HEK293T (cell line): ENCODE results near the gene FBXL7.

Experiments
- CTCF ChIA-PET: fragments of 350-600 bp; formaldehyde crosslinking; extraction: SDS; loops from one replicate; lab custom pipeline; 2021; ENCODE audit warnings: antibody characterized with exemption, inconsistent platforms; lab: Yijun Ruan, JAX
- POLR2A ChIA-PET: fragments of 350-600 bp; formaldehyde crosslinking; extraction: SDS; loops from one replicate; lab custom pipeline; 2020; ENCODE audit warnings: antibody characterized with exemption, inconsistent platforms; lab: Yijun Ruan, JAX
- DNase-seq: peaks from one replicate; pipeline ENCODE4 v3.0.0; 2012; ENCODE audit warnings: mixed read lengths; ENCODE audit errors: extremely low spot score
- ARNT ChIP-seq: fragments of 450-650 bp; IDR thresholded peaks from 2 replicates; pipeline ENCODE4 v1.6.1; 2017; ENCODE audit warnings: mild to moderate bottlenecking
- BHLHE40 ChIP-seq: fragments of 450-650 bp; IDR thresholded peaks from 2 replicates; pipeline ENCODE4 v1.6.1; 2016; ENCODE audit warnings: mild to moderate bottlenecking, moderate library complexity, borderline replicate concordance
- CTBP1 ChIP-seq: fragments of 450-650 bp; IDR thresholded peaks from 2 replicates; pipeline ENCODE4 v1.6.1; 2016; ENCODE audit warnings: borderline replicate concordance
- ELF4 ChIP-seq: fragments of 450-650 bp; IDR thresholded peaks from 2 replicates; pipeline ENCODE4 v1.6.1; 2017; ENCODE audit warnings: antibody characterized with exemption
- FOXA1 ChIP-seq: fragments of 450-650 bp; IDR thresholded peaks from 2 replicates; pipeline ENCODE4 v1.6.1; 2016; ENCODE audit warnings: mild to moderate bottlenecking
- FOXK2 ChIP-seq: fragments of 450-650 bp; IDR thresholded peaks from 2 replicates; pipeline ENCODE4 v1.6.1; 2016; ENCODE audit warnings: mild to moderate bottlenecking
- FOXM1 ChIP-seq: fragments of 450-650 bp; IDR thresholded peaks from 2 replicates; pipeline ENCODE4 v1.6.1; 2017; ENCODE audit warnings: mild to moderate bottlenecking, borderline replicate concordance
- HDGF ChIP-seq: fragments of 450-650 bp; IDR thresholded peaks from 2 replicates; pipeline ENCODE4 v1.6.1; 2017; ENCODE audit warnings: antibody characterized with exemption, borderline replicate concordance
- L3MBTL2 ChIP-seq: fragments of 450-650 bp; conservative IDR thresholded peaks from 2 replicates; pipeline ENCODE4 v1.6.1; 2016; ENCODE audit warnings: mild to moderate bottlenecking
- LEF1 ChIP-seq: fragments of 450-650 bp; IDR thresholded peaks from 2 replicates; pipeline ENCODE4 v1.6.1; 2017; ENCODE audit warnings: mild to moderate bottlenecking, borderline replicate concordance
- NFRKB ChIP-seq: fragments of 450-650 bp; IDR thresholded peaks from 2 replicates; pipeline ENCODE4 v1.6.1; 2016; ENCODE audit warnings: mild to moderate bottlenecking, moderate library complexity
- SP1 ChIP-seq: fragments of 450-650 bp; IDR thresholded peaks from 2 replicates; pipeline ENCODE4 v1.6.1; 2017
- SUZ12 ChIP-seq: fragments of 450-650 bp; IDR thresholded peaks from 2 replicates; pipeline ENCODE4 v1.6.1; 2016; ENCODE audit warnings: mild to moderate bottlenecking
- TARDBP ChIP-seq: fragments of 450-650 bp; IDR thresholded peaks from 2 replicates; pipeline ENCODE4 v1.6.1; 2016
- ZNF384 ChIP-seq: fragments of 450-650 bp; IDR thresholded peaks from 2 replicates; pipeline ENCODE4 v1.6.1; 2016
- TF ChIP-seq, protein P1 (sequence below): fragments of 450-650 bp; IDR thresholded peaks from 2 replicates; pipeline ENCODE4 v1.6.1; 2016

Gene FBXL7

DNA sequence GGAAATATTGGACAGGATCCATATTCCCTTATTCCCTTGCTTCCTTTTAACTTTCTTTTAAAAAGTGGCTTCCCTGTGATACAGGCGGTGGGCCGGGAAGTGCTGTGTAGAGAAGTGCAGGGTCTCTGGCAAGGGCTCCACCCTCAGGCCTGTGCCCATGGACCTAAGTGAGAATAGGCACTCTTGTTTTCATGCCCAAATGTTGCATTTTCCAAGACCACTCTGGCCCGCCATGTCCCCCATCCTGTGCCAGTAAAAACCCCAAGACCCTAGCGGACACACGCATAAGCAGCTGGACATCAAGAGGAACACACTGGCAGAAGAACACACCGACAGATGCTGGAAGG lies 193.4 kb downstream of the FBXL7 start:
- no peak for TF ChIP-seq ZNF384
- TF ChIP-seq, protein P1, sequence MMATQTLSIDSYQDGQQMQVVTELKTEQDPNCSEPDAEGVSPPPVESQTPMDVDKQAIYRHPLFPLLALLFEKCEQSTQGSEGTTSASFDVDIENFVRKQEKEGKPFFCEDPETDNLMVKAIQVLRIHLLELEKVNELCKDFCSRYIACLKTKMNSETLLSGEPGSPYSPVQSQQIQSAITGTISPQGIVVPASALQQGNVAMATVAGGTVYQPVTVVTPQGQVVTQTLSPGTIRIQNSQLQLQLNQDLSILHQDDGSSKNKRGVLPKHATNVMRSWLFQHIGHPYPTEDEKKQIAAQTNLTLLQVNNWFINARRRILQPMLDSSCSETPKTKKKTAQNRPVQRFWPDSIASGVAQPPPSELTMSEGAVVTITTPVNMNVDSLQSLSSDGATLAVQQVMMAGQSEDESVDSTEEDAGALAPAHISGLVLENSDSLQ = no peak
- TF ChIP-seq FOXM1 = no peak
- no peak for TF ChIP-seq LEF1
- no peak for TF ChIP-seq FOXA1
- no peak for TF ChIP-seq CTBP1
- TF ChIP-seq NFRKB = no peak
- no peak for TF ChIP-seq SUZ12
- no peak for TF ChIP-seq FOXK2
- TF ChIP-seq ARNT = no peak
- TF ChIP-seq L3MBTL2 = no peak
- TF ChIP-seq HDGF = no peak
- no peak for TF ChIP-seq BHLHE40
- no peak for TF ChIP-seq ELF4
- TF ChIP-seq SP1 = no peak
- TF ChIP-seq TARDBP = no peak
- POLR2A ChIA-PET = no interaction called here
- CTCF ChIA-PET = no interaction called here
- DNase-seq = no peak

DNA sequence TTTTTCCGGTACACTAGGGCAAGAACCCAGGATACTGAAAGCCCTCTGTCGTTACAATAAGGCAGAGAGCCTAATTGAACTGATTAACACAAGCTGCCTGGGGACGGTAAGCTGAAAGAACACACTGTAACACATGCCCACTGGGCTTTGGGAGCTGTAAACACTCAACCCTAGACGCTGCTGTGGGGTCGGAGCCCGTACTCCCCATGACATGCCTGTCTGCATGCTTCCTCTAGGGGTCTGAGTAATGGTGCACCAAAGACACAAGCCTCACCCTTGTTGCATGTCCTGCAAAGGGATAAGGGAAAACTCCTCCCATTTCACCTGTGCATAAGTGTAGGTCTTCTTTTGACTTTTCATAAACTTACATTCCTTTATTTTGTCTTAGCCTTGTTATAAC lies 194.0 kb downstream of the FBXL7 start:
- no peak for DNase-seq
- POLR2A ChIA-PET = no interaction called here
- CTCF ChIA-PET = interaction anchor here (1.0 kb wide), 1 partner anchor 96 kb away, joined by 4 read pairs; no protein-coding TSS in a partner anchor
- TF ChIP-seq ARNT (no peak), FOXM1 (no peak), BHLHE40 (no peak), ZNF384 (no peak), FOXK2 (no peak), CTBP1 (no peak), L3MBTL2 (no peak), TARDBP (no peak), SUZ12 (no peak), HDGF (no peak), NFRKB (no peak)
- TF ChIP-seq, protein P1 = no peak

DNA sequence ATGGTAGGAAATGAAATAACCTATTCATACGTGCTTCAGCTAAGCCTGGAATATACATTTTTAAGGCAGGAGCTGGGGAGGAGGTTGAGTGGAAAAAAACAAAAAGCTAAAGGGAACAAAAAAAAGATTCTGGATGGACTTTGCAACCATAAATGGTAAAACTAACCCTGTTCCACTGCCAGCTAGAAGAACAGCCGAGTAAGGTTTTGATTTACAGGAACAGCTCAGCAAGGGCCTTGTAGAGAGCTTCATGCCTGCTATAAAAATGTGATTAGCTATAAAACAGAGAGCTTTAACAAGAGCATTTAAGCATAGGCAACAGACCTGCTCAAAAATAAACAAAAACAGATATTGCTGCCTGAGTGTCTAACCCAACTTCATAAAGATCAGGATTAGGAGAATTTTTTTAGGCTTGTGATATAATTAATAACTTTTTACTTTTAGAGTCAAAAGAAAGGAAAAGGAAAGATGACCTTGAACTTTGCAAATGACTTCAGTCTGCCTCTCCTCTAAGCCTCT lies 194.8 kb downstream of the FBXL7 start:
- CTCF ChIA-PET = interaction anchor here (1.0 kb wide), 1 partner anchor 97 kb away, joined by 4 read pairs; no protein-coding TSS in a partner anchor
- TF ChIP-seq LEF1 (no peak), ELF4 (no peak), ARNT (no peak), SP1 (no peak), TARDBP (no peak), L3MBTL2 (no peak)
- TF ChIP-seq, protein P1 = no peak
- DNase-seq = no peak
- POLR2A ChIA-PET = no interaction called here

DNA sequence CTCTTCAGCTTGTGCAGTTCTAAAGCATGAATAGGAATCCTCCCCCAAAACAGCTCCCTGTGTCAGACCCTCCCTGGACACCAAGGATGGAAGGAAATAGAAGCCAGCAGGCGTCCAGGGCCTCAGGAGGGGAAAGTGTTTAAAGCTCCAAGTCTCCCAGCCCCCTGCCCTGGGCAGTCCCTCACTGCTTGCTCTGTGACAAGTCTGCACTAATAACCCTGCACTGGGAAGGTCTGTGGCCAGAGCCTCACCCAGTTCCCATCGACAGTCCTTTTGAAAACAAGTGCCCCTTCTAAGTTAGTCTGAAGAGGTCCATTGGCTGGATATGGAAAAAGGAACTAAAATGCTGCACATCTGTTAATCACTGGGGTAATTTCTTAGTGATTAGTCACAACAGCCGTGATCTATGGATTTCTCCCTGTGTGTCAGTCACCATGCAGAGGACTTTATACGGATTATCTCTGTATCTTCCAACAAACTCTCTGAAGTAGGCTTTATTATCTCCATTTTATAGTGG lies 195.3 kb downstream of the FBXL7 start:
- TF ChIP-seq CTBP1 (no peak), TARDBP (no peak), NFRKB (no peak), FOXK2 (no peak), FOXM1 (no peak), L3MBTL2 (no peak), FOXA1 (no peak), ZNF384 (no peak), BHLHE40 (no peak), SUZ12 (no peak), ELF4 (no peak)
- POLR2A ChIA-PET = no interaction called here
- DNase-seq = no peak
- CTCF ChIA-PET = no interaction called here

DNA sequence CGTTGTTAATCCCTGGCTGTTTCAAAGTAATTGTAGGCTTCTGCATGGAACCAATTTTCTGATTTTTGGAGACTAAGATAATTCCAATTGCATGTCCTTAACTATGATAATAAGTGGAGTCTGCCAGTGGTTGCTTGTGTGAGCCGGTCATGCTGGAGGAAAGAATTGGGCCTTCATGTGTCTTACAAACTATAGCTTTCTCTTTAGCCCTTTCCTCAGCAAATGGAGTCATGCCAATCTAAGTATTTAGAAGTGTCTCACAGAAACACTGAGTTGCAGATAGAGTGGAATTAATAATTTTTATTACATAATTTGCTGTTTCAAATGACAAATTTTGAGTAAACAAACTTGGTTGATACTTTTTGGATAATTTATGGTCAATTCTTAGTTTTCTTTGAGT lies 200.4 kb downstream of the FBXL7 start:
- no peak for DNase-seq
- no peak for TF ChIP-seq ZNF384
- TF ChIP-seq ARNT = no peak
- TF ChIP-seq, protein P1 = no peak
- ChIA-PET CTCF (no interaction called here), POLR2A (no interaction called here)

DNA sequence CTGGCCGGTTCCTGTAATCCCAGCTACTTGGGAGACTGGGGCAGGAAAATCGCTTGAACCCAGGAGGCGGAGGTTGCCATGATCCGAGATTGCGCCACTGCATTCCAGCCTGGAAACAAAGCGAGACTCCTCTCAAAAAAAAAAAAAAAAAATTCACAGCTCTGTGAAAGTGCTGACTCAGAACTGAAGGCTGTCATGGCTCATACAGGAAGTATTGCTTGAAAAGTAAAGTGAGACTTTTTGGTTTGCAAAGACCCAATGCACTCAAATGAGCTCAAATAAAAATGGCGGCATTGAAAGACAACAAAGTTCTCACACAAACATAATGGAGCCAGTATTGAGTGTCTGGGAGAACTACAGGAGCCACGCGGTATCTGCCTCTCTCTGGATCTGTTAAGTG lies 202.1 kb downstream of the FBXL7 start:
- ChIA-PET POLR2A (no interaction called here), CTCF (no interaction called here)
- no peak for DNase-seq
- TF ChIP-seq CTBP1 (no peak), TARDBP (no peak), FOXM1 (no peak), BHLHE40 (no peak), HDGF (no peak), L3MBTL2 (no peak), SUZ12 (no peak), LEF1 (no peak), FOXA1 (no peak), ARNT (no peak), SP1 (no peak), NFRKB (no peak), ZNF384 (no peak), FOXK2 (no peak), ELF4 (no peak)
- TF ChIP-seq, protein P1 = no peak
